PC-9 (cell line): ENCODE results near the gene PNPLA2.

Experiments used
- EZH2 ChIP-seq: fragments of 200-600 bp; sonication (generic); IDR thresholded peaks from 2 replicates; pipeline ENCODE4 v1.8.0; 2017; ENCODE audit warnings: antibody characterized with exemption, low read depth
- TF ChIP-seq, protein P1 (sequence below): fragments of 200-600 bp; sonication (generic); conservative IDR thresholded peaks from 2 replicates; pipeline ENCODE4 v1.6.1; 2017; ENCODE audit warnings: mixed run types, antibody characterized with exemption, mild to moderate bottlenecking, moderate library complexity

DNA sequence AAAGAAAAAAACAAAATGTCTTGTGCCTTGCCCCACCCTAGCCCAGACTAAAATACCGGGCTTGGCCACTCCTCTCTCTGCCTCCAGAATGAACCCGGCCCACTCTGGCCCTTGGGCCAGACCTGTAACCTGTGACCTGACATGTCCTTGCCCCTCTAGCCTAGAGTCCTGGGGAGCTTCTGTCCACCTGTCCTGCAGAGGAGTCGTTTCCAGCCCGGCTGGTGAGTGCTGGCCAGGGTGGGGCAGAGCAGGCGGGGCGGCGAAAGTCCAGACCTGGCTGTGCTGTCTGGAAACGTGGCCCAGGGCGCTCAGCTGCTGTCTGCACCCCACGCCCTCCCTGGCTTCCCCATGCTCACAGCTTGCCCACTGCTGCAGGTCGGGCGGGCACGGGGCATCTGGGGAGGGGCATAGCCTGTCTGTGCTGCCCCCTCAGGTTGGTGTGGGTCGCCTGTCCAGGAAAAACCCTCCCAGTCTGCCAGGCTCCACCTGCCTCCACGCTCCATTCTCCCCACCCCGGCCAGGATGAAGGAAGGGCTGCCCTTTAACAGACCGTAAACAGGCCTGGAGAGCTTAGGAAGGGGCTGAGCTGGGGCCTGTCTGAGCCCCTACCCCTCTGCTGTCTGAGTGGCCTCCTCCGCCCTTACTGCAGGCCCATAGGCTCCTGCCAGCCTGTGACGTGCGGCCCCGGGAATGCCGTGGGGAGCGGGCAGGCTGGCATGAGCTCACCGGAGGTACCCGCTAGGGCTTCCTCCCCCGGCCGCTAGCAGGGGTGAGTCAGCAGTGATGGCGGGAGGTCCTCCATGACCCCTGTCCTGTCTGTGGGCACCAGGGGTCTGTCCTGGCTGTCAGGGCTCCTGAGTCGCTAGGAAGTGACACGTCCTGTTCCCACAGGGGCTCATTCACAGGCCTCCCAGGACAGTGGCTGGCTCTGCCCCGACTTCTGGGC is 15.9 kb downstream of the PNPLA2 start:
- no peak for TF ChIP-seq EZH2
- TF ChIP-seq, protein P1, sequence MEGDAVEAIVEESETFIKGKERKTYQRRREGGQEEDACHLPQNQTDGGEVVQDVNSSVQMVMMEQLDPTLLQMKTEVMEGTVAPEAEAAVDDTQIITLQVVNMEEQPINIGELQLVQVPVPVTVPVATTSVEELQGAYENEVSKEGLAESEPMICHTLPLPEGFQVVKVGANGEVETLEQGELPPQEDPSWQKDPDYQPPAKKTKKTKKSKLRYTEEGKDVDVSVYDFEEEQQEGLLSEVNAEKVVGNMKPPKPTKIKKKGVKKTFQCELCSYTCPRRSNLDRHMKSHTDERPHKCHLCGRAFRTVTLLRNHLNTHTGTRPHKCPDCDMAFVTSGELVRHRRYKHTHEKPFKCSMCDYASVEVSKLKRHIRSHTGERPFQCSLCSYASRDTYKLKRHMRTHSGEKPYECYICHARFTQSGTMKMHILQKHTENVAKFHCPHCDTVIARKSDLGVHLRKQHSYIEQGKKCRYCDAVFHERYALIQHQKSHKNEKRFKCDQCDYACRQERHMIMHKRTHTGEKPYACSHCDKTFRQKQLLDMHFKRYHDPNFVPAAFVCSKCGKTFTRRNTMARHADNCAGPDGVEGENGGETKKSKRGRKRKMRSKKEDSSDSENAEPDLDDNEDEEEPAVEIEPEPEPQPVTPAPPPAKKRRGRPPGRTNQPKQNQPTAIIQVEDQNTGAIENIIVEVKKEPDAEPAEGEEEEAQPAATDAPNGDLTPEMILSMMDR = no peak
